GM12801 (cell line): ENCODE results near the gene CCDC91.

ENCODE experiments used
- CTCF ChIP-seq: IDR thresholded peaks from one replicate; pipeline ENCODE4 v1.5.1; 2011; ENCODE audit warnings: control low read depth; ENCODE audit not compliant: insufficient read length; ENCODE audit errors: extremely low read depth

The CCDC91 gene

GRCh38 chr12:28318273-28318672, 128.0 kb downstream of the CCDC91 start:
- TF ChIP-seq CTCF: no peak

DNA sequence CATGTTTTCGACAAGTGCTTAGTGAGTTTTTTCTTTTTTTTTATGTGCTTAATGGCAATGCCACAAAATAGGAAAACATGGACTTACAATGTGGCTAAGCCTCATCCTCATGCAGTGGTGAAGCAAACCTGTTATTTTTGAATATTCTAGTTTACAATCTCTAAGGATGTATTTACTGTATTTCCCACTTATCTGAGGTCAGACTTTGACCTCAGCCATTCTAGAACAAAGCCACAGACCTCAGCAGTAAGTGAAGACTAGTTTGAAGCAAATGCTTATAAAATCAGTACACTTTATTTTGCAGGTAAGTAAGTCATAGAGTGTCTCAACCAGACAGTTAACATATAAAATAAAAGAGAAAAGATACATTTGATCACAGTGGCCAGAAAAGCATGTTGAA, 130.1 kb downstream of the CCDC91 start:
- TF ChIP-seq CTCF: no peak

- TF ChIP-seq CTCF: no peak
These were observed 137.5 kb downstream of the CCDC91 start for GRCh38 chr12:28327722-28328121.

DNA sequence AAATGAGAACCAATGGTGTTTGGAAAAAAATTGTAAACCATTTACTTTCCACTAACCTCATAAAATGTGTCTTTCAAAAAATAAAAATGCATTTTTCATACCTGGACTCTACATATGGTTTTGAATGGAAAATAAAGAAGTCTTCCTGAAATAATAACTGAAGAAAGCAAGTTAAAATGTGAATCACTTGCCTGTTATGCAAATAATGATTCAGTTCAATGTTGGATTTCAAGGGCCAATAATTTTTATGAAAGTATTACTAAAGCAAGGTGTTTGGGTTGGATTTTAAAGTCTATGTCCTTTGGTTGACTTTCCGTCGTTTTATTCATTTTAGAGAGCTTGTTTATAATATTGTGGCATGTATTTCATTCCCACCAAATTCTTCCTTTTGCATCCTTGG, 138.7 kb downstream of the CCDC91 start:
- TF ChIP-seq CTCF: no peak

GRCh38 chr12:28331130-28331529, 140.9 kb downstream of the CCDC91 start:
- TF ChIP-seq CTCF: no peak

DNA sequence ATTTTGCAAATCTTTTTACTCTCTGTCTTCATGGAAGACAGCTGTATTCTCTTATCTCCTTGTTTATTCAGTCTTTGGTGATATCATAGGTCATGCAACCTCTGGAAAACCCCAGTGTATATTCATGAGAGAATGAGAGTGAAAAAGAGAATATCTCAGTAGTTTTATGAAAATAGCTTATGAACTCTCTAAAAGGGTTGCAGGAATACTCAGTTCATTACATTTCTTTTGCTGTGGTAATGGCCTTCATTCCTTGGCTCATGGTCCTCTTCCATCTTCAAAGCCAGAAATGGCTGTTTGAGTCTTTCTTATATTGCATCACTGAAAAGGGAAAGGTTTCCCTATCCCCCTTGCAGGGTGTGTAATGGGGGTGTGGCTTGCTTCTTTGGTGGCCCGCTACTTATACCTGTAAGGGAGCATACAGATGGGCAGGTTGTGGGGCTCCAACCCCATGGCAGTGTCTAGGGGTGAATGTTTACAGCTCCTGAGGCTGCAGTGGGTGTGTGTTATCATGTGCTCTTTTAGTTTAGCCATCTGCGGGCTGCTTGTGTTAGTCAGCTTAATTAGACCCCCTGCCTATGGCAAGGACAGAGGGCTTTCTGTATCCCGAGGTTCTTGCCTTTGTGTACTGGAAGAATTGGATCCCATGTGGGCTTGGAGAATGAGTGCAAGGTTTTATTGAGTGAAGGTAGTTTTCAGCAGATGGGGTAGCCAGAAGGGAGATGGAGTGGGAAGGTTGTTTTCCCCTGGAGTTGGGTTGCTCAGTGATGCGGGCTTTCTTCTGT, 150.2 kb downstream of the CCDC91 start:
- TF ChIP-seq CTCF: no peak

DNA sequence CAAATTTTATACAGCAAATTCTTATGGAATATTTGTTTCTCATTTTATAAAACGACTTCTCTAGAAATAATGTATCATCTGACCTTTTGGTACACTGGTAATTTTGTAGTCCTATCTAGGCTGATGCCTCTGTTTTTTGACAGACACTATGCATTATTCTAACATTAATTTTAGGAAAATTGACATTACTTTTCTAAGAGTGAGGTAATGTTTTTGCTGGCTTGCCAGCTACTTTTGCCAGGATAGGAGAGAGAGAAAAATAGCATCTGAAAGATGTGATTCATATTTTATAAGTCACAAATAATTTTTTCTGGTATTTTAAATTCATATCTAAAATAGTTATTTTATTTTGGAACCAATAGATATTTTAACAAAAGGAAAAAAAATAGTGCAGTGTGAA, 153.5 kb downstream of the CCDC91 start:
- TF ChIP-seq CTCF: no peak
